Ovary (tissue), 3 donors: ENCODE measurements around the gene SLIT3.

ENCODE experiments used
- EP300 ChIP-seq: sonication (generic); formaldehyde crosslinking; IDR thresholded peaks from one replicate; pipeline ENCODE4 v1.6.1; 2017; ENCODE audit warnings: antibody characterized with exemption
- POLR2A ChIP-seq: fragments of 450-650 bp; IDR thresholded peaks from one replicate; pipeline ENCODE4 v1.6.1; 2017; ENCODE audit warnings: antibody characterized with exemption, mild to moderate bottlenecking, moderate library complexity
- TF ChIP-seq, protein P1 (sequence below), 3 donors: fragments of 450-650 bp in 2 of 3; fragments of 200-600 bp in 1 of 3; IDR thresholded peaks; one replicate each; pipeline versions ENCODE4 v1.5.1 to v1.8.0; 2016 to 2022; ENCODE audit warnings: antibody characterized with exemption in 3 of 3, mild to moderate bottlenecking in 1 of 3
- donor health status: DM: no; HTN: no; CAD: no.

DNA sequence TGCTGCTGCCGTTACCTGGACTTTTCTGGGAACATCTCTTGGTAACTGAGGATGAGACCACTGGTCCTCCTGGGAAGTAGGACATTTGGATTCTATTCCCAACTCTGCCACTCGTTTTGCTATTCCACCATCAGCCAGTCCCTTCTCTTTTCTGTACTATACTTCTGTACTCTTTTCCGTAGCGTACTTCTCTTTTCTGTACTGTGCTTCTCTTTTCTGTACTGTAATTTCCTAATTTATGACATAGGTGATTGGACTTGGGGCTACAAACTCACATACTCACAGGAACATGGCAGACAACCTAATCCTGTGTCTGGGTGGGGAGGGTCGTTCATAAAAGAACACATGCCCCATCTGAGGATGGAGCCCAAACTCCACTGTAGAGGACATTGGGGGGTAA is 386.4 kb downstream of the SLIT3 start:
- TF ChIP-seq, protein P1, sequence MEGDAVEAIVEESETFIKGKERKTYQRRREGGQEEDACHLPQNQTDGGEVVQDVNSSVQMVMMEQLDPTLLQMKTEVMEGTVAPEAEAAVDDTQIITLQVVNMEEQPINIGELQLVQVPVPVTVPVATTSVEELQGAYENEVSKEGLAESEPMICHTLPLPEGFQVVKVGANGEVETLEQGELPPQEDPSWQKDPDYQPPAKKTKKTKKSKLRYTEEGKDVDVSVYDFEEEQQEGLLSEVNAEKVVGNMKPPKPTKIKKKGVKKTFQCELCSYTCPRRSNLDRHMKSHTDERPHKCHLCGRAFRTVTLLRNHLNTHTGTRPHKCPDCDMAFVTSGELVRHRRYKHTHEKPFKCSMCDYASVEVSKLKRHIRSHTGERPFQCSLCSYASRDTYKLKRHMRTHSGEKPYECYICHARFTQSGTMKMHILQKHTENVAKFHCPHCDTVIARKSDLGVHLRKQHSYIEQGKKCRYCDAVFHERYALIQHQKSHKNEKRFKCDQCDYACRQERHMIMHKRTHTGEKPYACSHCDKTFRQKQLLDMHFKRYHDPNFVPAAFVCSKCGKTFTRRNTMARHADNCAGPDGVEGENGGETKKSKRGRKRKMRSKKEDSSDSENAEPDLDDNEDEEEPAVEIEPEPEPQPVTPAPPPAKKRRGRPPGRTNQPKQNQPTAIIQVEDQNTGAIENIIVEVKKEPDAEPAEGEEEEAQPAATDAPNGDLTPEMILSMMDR (IDR thresholded peaks at IDR 0.05): no peak
- no peak for TF ChIP-seq POLR2A
- no peak for TF ChIP-seq EP300
